Transverse colon (tissue), 3 donors: ENCODE results near the gene CBL.

Source experiments
- CTCF ChIP-seq, 5 experiments: fragments of 200-600 bp in 3 of 5; fragments of 450-650 bp in 2 of 5; sonication (generic) in 3 of 5; IDR thresholded peaks; 1 replicate in 2 of 5; 2 replicates in 3 of 5; pipeline ENCODE4 v1.5.1; 2016 to 2017; ENCODE audit warnings: antibody characterized with exemption in 5 of 5, inconsistent platforms in 3 of 5, mild to moderate bottlenecking in 2 of 5, moderate library complexity in 1 of 5
- EP300 ChIP-seq: sonication (generic); formaldehyde crosslinking; IDR thresholded peaks from one replicate; pipeline ENCODE4 v1.6.1; 2017; ENCODE audit warnings: antibody characterized with exemption, low read depth

GRCh38 chr11:119320240-119320775, 114.2 kb downstream of the CBL start:
- no peak for TF ChIP-seq CTCF (IDR thresholded peaks at IDR 0.05)
- TF ChIP-seq EP300, result no peak
